ENCODE data around the gene PIH1D1.

Gene PIH1D1

DNA sequence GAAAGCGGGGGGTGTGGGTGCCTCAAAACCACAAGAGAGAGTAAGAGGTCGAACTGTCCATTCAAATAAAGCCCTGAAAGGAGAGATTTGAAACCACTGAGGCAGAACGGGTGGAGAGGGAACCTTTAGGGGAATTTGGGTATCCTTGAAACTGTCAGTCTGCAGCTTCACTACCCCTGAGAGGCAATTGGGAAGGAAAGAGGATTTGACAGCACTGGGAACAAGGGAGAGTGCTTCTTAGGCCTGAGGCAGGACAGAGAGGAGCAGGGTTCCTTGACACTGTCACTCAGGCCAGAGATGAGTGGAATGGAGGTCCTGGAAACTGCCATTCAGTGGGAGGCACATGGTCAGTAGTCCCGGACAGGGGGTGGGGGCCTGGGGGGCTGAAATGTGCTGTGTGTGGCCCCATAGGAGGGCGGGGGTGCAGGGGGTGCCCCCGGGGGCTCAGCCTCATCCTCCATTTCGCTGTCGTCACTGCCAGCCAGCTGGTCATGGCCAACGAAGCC is 21.4 kb downstream of the PIH1D1 start:
- DNase-seq (ENCODE audit: low spot score) = no peak

DNA sequence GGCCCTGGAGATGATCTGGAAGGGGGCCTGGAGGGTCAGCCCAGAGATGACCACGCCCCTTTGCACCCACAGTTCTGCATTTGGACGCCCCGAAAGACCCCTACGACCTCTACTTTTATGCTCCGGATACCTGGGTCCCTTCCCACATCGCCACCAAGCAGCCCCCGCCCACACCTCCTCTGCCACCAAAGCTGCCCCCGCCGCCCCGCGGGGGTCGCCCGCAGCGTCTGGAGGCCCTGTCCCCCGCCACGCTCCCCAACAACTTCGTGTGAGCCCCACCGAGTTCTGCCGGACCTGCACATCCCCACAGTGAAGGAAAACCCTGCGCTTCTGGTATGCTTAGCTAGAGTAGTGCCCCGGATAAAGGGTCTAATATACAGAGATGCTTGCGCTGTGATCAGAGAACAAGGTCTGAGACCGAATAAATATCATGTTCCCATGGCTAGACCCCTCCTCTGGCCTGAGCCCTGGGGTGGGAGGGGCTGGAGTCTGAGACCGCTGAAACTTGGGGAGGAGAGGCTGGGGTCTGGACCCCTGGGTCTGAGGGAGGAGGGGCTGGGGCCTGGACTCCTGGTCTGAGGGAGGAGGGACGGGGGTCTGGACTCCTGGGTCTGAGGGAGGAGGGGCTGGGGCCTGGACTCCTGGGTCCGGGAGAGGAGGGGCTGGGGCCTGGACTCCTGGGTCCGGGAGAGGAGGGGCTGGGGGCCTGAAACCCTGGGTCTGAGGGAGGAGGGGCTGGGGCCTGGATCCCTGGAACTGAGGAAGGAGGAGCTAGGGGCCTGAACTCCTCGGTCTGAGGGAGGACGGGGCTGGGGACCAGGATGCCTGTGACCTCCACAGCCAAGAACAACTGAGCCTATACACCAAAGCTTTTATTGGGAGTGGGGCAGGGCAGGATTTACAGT is 22.8 kb downstream of the PIH1D1 start:
- no peak for DNase-seq (ENCODE audit: low spot score)
- TF ChIP-seq, protein P1, sequence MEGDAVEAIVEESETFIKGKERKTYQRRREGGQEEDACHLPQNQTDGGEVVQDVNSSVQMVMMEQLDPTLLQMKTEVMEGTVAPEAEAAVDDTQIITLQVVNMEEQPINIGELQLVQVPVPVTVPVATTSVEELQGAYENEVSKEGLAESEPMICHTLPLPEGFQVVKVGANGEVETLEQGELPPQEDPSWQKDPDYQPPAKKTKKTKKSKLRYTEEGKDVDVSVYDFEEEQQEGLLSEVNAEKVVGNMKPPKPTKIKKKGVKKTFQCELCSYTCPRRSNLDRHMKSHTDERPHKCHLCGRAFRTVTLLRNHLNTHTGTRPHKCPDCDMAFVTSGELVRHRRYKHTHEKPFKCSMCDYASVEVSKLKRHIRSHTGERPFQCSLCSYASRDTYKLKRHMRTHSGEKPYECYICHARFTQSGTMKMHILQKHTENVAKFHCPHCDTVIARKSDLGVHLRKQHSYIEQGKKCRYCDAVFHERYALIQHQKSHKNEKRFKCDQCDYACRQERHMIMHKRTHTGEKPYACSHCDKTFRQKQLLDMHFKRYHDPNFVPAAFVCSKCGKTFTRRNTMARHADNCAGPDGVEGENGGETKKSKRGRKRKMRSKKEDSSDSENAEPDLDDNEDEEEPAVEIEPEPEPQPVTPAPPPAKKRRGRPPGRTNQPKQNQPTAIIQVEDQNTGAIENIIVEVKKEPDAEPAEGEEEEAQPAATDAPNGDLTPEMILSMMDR (IDR thresholded peaks at IDR 0.05; ENCODE audit: extremely low read depth, missing control alignments) = no peak

More for the DNA sequence above, 21.4 kb downstream of the PIH1D1 start:
- TF ChIP-seq, protein P1 (IDR thresholded peaks at IDR 0.05; ENCODE audit: extremely low read depth, missing control alignments) = no peak

DNA sequence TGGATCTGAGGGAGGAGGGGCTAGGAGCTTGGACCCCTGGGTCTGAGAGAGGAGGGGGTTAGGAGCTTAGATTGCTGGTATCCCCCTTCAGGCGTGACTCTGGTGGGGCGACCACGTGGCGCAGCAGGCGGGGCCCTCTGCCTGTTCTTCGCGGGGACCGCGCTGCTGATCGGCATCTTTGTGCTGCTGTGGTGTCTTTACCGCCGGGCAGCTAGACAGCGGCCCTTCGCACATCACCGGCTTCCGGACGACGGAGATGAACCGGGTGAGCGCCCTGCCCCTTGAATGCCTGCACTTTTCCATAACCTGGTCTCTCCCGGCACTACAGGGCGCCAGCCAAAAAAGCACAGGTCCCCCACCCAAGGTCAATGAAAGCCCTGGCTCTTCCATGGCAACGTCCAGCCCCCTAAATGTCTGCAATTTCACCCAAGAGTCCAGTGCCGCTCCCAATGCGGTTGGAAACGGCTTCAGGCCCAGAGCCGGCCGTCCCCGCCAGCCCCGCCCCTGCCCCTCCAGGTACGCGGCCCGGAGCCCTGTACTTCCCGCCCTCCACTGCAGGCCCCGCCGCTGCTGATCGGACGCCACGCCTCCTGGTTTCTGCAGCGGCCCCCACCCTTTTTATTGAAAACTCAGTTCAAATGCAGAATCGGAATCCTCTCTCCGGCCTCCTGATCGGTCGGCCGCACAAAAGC is 23.6 kb downstream of the PIH1D1 start:
- TF ChIP-seq, protein P1 (IDR thresholded peaks at IDR 0.05; ENCODE audit: extremely low read depth, missing control alignments) = no peak
- DNase-seq (ENCODE audit: low spot score) = no peak

DNA sequence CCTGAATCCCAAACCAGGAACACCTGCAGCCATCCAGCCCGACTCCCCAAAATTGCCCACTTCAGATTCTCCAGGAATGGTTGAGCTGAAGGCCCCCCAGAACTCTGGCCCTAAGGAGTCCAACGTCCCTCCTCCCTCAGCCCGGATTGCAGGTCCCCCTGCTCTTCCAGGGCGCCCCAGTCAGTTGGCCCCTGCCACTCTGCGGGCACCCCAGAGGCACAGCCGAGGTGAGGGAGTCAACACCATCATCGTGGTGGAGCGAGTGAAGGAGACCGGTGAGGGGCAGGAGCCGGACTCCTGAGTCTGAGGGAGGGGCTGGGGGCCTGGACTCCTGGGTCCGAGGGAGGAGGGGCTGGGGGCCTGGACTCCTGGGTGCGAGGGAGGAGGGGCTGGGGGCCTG is 24.3 kb downstream of the PIH1D1 start:
- no peak for DNase-seq (ENCODE audit: low spot score)
- TF ChIP-seq, protein P1 (IDR thresholded peaks at IDR 0.05; ENCODE audit: extremely low read depth, missing control alignments) = no peak

DNA sequence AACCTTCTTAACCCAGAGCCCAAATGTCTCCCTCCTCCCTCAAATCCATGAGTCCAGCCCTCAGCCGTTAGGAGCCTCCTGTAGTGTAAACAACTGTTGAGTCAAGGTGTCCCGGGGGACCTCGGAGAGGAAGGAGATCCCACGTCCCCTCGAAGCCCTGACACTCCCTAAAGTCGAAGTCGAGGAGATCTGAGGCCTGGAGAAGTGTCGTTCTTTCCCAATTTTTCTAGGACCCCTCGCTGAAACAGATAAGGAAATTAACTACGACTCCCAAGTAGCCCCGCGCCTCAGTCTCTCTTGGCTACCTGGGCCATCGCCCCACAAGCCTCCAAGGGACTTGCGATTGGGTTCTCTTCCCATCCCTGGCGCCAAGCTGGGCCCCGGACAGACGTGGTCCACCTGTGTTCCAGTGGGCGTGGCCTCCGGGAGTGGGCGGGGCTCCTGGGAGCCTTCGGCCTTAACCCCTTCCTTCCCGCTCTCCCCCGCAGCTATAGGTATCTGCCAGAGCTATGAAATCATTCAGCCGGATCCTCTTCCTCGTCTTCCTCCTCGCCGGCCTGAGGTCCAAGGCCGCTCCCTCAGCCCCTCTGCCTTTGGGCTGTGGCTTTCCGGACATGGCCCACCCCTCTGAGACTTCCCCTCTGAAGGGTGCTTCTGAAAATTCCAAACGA is 25.6 kb downstream of the PIH1D1 start:
- TF ChIP-seq, protein P1 (IDR thresholded peaks at IDR 0.05; ENCODE audit: extremely low read depth, missing control alignments) = no peak
- DNase-seq (ENCODE audit: low spot score) = no peak

DNA sequence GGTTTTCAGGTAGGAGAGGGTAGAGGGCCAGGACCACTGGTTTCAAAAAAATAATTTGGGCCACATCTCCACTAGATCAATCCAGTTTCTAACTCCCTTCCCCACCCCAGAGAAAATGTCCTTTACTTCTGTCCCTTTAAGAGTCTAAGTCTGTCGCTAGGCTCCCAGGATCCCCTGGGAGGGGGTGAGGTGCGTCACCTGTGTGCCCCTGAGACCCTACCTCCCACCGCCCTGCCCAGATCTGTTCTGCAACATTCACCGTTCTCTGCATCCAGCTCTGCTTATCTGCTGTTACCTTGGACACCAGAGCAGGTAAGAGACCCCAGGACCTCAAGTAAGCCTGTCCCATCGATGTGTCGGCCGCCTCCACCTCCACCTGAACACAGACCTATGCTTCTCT is 26.4 kb downstream of the PIH1D1 start, which contains the start of gene GFY:
GFY (plus strand) TSS at position 211 of the 400 bp plus-strand sequence. CDS start 1,043 bp downstream, outside the sequence.
- DNase-seq (ENCODE audit: low spot score) = no peak
- TF ChIP-seq, protein P1 (IDR thresholded peaks at IDR 0.05; ENCODE audit: extremely low read depth, missing control alignments) = no peak

Measured in GM20000 (cell line).